H9 (cell line): Measurements from ENCODE around the gene PTGIR. TPM values are rescaled to one million over a fixed set of nuclear protein-coding genes. Genes with fewer than 3 reads are reported as not detected.
A peak's percentile ranks its signal among the peaks of the same experiment; 100 is the strongest.

Source experiments
- DNase-seq: peaks from one replicate; pipeline ENCODE4 v3.0.0-alpha.2; 2017
- H2AFZ ChIP-seq: one replicate; pipeline ENCODE4 v1.6.1; 2013; ENCODE audit warnings: mild to moderate bottlenecking, low read length, control low read depth, moderate library complexity
- H2AK5ac ChIP-seq: 2 replicates; pipeline ENCODE4 v1.6.1; 2013; ENCODE audit warnings: low read length, control low read depth, mixed read lengths; ENCODE audit not compliant: insufficient read length
- H2BK120ac ChIP-seq: one replicate; pipeline ENCODE4 v1.6.1; 2013; ENCODE audit warnings: low read depth, mild to moderate bottlenecking, low read length, control low read depth, inconsistent platforms; ENCODE audit not compliant: poor library complexity, severe bottlenecking
- H2BK12ac ChIP-seq: 2 replicates; pipeline ENCODE4 v1.6.1; 2013; ENCODE audit warnings: low read length, control low read depth, mixed read lengths, low read depth; ENCODE audit not compliant: insufficient read length
- H2BK15ac ChIP-seq: 2 replicates; pipeline ENCODE4 v1.6.1; 2013; ENCODE audit warnings: low read depth, low read length, control low read depth
- H2BK20ac ChIP-seq: one replicate; pipeline ENCODE4 v1.6.1; 2013; ENCODE audit warnings: low read depth, mild to moderate bottlenecking, low read length, control low read depth, inconsistent platforms; ENCODE audit not compliant: poor library complexity, severe bottlenecking
- H2BK5ac ChIP-seq: 2 replicates; pipeline ENCODE4 v1.6.1; 2013; ENCODE audit warnings: low read length, control low read depth, mixed read lengths; ENCODE audit not compliant: insufficient read length
- H3K14ac ChIP-seq: 2 replicates; pipeline ENCODE4 v1.6.1; 2013; ENCODE audit warnings: low read length, control low read depth; ENCODE audit not compliant: insufficient read depth
- H3K18ac ChIP-seq: 2 replicates; pipeline ENCODE4 v1.6.1; 2013; ENCODE audit warnings: low read depth, mild to moderate bottlenecking, mixed read lengths, low read length, control low read depth; ENCODE audit not compliant: insufficient read length
- H3K23ac ChIP-seq: 2 replicates; pipeline ENCODE4 v1.6.1; 2013; ENCODE audit warnings: low read length, control low read depth, mixed read lengths, low read depth; ENCODE audit not compliant: insufficient read length
- H3K23me2 ChIP-seq: 2 replicates; pipeline ENCODE4 v1.6.1; 2013; ENCODE audit warnings: low read depth, mild to moderate bottlenecking, mixed read lengths, low read length, control low read depth; ENCODE audit not compliant: insufficient read length, poor library complexity, severe bottlenecking
- H3K27ac ChIP-seq: 2 replicates; pipeline ENCODE4 v1.5.1; 2013; ENCODE audit warnings: low read length, control low read depth, mixed read lengths, low read depth; ENCODE audit not compliant: insufficient read length
- H3K27me3 ChIP-seq: 2 replicates; pipeline ENCODE4 v1.6.1; 2013; ENCODE audit warnings: low read length, control low read depth, inconsistent platforms; ENCODE audit not compliant: insufficient read depth
- H3K4ac ChIP-seq: 2 replicates; pipeline ENCODE4 v1.6.1; 2013; ENCODE audit warnings: low read depth, mild to moderate bottlenecking, control low read depth, inconsistent platforms, low read length, moderate library complexity
- H3K4me1 ChIP-seq: 2 replicates; pipeline ENCODE4 v1.6.1; 2013; ENCODE audit warnings: low read length, control low read depth, inconsistent platforms; ENCODE audit not compliant: insufficient read depth
- H3K4me2 ChIP-seq: 2 replicates; pipeline ENCODE4 v1.6.1; 2013; ENCODE audit warnings: low read length, control low read depth, mixed read lengths; ENCODE audit not compliant: insufficient read length, insufficient read depth
- H3K56ac ChIP-seq: 2 replicates; pipeline ENCODE4 v1.6.1; 2013; ENCODE audit warnings: low read depth, mild to moderate bottlenecking, mixed read lengths, low read length, control low read depth; ENCODE audit not compliant: insufficient read length
- H3K79me1 ChIP-seq: 2 replicates; pipeline ENCODE4 v1.6.1; 2013; ENCODE audit warnings: low read depth, mild to moderate bottlenecking, moderate library complexity, low read length, control low read depth, inconsistent platforms; ENCODE audit not compliant: insufficient read depth, poor library complexity, severe bottlenecking
- H3K79me2 ChIP-seq: 2 replicates; pipeline ENCODE4 v1.6.1; 2013; ENCODE audit warnings: low read length, control low read depth, inconsistent platforms; ENCODE audit not compliant: insufficient read depth
- H3K9ac ChIP-seq: 2 replicates; pipeline ENCODE4 v1.6.1; 2013; ENCODE audit warnings: low read length, control low read depth, mixed read lengths; ENCODE audit not compliant: insufficient read length; ENCODE audit errors: extremely low read depth
- H3K9me3 ChIP-seq: one replicate; pipeline ENCODE4 v1.6.1; 2013; ENCODE audit warnings: low read depth, low read length, inconsistent platforms; ENCODE audit not compliant: control insufficient read depth
- H3T11ph ChIP-seq: one replicate; pipeline ENCODE4 v1.6.1; 2013; ENCODE audit warnings: mild to moderate bottlenecking, low read length, control low read depth, inconsistent platforms
- H4K20me1 ChIP-seq: one replicate; pipeline ENCODE4 v1.6.1; 2013; ENCODE audit not compliant: control insufficient read depth, insufficient read length, insufficient read depth
- H4K5ac ChIP-seq: 2 replicates; pipeline ENCODE4 v1.6.1; 2013; ENCODE audit warnings: low read depth, mild to moderate bottlenecking, mixed read lengths, low read length, control low read depth; ENCODE audit not compliant: insufficient read length
- H4K8ac ChIP-seq: replicated peaks from 2 replicates; pipeline ENCODE4 v1.6.1; 2013; ENCODE audit warnings: low read length, control low read depth, mixed read lengths, low read depth; ENCODE audit not compliant: insufficient read length
- H4K91ac ChIP-seq: 2 replicates; pipeline ENCODE4 v1.6.1; 2013; ENCODE audit warnings: low read depth, mild to moderate bottlenecking, moderate library complexity, mixed read lengths, low read length, control low read depth; ENCODE audit not compliant: insufficient read length
- H3K27ac Mint-ChIP-seq, 3 experiments: 2 replicates in 2 of 3; 3 replicates in 1 of 3; pipeline ENCODE4 v1.8.0; 2020 to 2021; ENCODE audit warnings: mixed read lengths in 3 of 3, mild to moderate bottlenecking in 1 of 3, moderate library complexity in 1 of 3
- H3K27me3 Mint-ChIP-seq: 2 replicates; pipeline ENCODE4 v1.8.0; 2021; ENCODE audit warnings: low read depth, mild to moderate bottlenecking, moderate library complexity, mixed read lengths
- H3K36me3 Mint-ChIP-seq, 3 experiments: 2 replicates in 2 of 3; 3 replicates in 1 of 3; pipeline ENCODE4 v1.8.0; 2020 to 2021; ENCODE audit warnings: low read depth in 3 of 3, mixed read lengths in 3 of 3; ENCODE audit not compliant: insufficient read depth in 1 of 3
- H3K4me1 Mint-ChIP-seq, 2 experiments: 2 replicates each; pipeline ENCODE4 v1.8.0; 2020; ENCODE audit warnings: mixed read lengths in 2 of 2
- H3K4me3 Mint-ChIP-seq, 2 experiments: 2 replicates in 1 of 2; 3 replicates in 1 of 2; pipeline ENCODE4 v1.8.0; 2020 to 2021; ENCODE audit warnings: mild to moderate bottlenecking in 2 of 2, mixed read lengths in 2 of 2, moderate library complexity in 1 of 2
- H3K9me3 Mint-ChIP-seq, 2 experiments: 2 replicates in 1 of 2; 3 replicates in 1 of 2; pipeline ENCODE4 v1.8.0; 2020; ENCODE audit warnings: mild to moderate bottlenecking in 2 of 2, mixed read lengths in 2 of 2, moderate library complexity in 1 of 2
- CTCF ChIP-seq: fragments of 200-600 bp; sonication (generic); conservative IDR thresholded peaks from 3 replicates; pipeline ENCODE4 v1.8.0; 2021; ENCODE audit warnings: antibody characterized with exemption, mild to moderate bottlenecking
- WGBS: extraction: QIAGEN DNeasy Blood & Tissue Kit; methylation state at CpG from one replicate; pipeline ENCODE4 v1.1.7; 2013; ENCODE audit warnings: missing lambda C conversion rate, low lambda C conversion rate, mixed read lengths; ENCODE audit not compliant: insufficient read length; ENCODE audit errors: extremely low coverage; 5-methylcytosine and 5-hydroxymethylcytosine counted together
- total RNA-seq: library from RNA; stranded (reverse); gene quantifications from 2 replicates; pipeline ENCODE4 v1.2.1, GENCODE V29; 2021

Gene PTGIR
- total RNA-seq, 1 experiment from 2014 or later: not detected

GRCh38 chr19:46600384-46601317 is 24.2 kb downstream of the PTGIR start:
- H3K23ac ChIP-seq: no peak overlapping the region
- no peak overlapping the region for H2BK120ac ChIP-seq
- H3K4me1 ChIP-seq: no peaks in the 10 kb centered on the region
- no peaks in the 10 kb centered on the region for H3K27me3 ChIP-seq
- peaks cover under 1 to 10% (median 5%) of the 10 kb centered on the region in 3 experiments; a peak in 4 of 7 replicates for H3K36me3 Mint-ChIP-seq
- H2BK5ac ChIP-seq: peak overlapping the region; percentile 83
- no peak overlapping the region for H2AFZ ChIP-seq
- H3K27ac Mint-ChIP-seq: peak overlapping the region; percentile 100
- H3K27me3 Mint-ChIP-seq: peaks cover 5% of the 10 kb centered on the region; the same call in 1 of the 2 replicates
- H3K9me3 Mint-ChIP-seq: peaks cover 3 to 9% of the 10 kb centered on the region in 2 experiments; a peak in 3 of 5 replicates
- no peak overlapping the region for H4K91ac ChIP-seq
- peak overlapping the region; percentile 88 for H3K9ac ChIP-seq
- peak overlapping the region; percentile 33 for H4K5ac ChIP-seq
- H3K4me2 ChIP-seq: peak overlapping the region; percentile 26
- peak; percentile 95 for DNase-seq
- no peak for TF ChIP-seq CTCF
- no CpG with 5 or more reads among the region's 93 CpGs for WGBS
- H3K4ac ChIP-seq: no peak overlapping the region; the same call in 1 of the 2 replicates
- H2BK20ac ChIP-seq: no peak overlapping the region
- peaks cover 7% of the 10 kb centered on the region for H3K79me1 ChIP-seq
- peak overlapping the region; percentile 94 to 98 for H3K4me3 Mint-ChIP-seq
- H3K27ac ChIP-seq: peak overlapping the region; percentile 49
- no peaks in the 10 kb centered on the region for H4K20me1 ChIP-seq
- H3K79me2 ChIP-seq: peaks cover 5% of the 10 kb centered on the region; the same call in 1 of the 2 replicates
- no peak overlapping the region for H2AK5ac ChIP-seq
- H3K18ac ChIP-seq: peak overlapping the region; percentile 89
- peaks cover 19 to 31% of the 10 kb centered on the region in 2 experiments for H3K4me1 Mint-ChIP-seq
- H2BK15ac ChIP-seq: no peak overlapping the region
- H3K14ac ChIP-seq: peak overlapping the region; percentile 90
- peak overlapping the region; percentile 42 for H3T11ph ChIP-seq
- peak overlapping the region; percentile 53 for H3K56ac ChIP-seq
- H2BK12ac ChIP-seq: no peak overlapping the region
- no peaks in the 10 kb centered on the region for H3K9me3 ChIP-seq
- no peak overlapping the region for H4K8ac ChIP-seq
- H3K23me2 ChIP-seq: peaks cover 12% of the 10 kb centered on the region
